ENCODE results near the gene FOXP1. TPM values are rescaled to one million over a fixed set of nuclear protein-coding genes. Genes with fewer than 3 reads are reported as not detected.

FOXP1 gene
- total RNA-seq, 4 donors from 2014 or later: 49.8 to 157 (median 71.9) TPM

- Histone ChIP-seq H3K36me3 (no peaks in the 10 kb centered on the region), H3K27me3 (no peaks in the 10 kb centered on the region), H3K4me3 (no peak overlapping the region), H3K9me3 (no peaks in the 10 kb centered on the region), H3K27ac (no peak overlapping the region), H3K4me1 (no peaks in the 10 kb centered on the region)
- no peak for TF ChIP-seq POLR2AphosphoS5 (IDR thresholded peaks at IDR 0.05)
- TF ChIP-seq EP300 (IDR thresholded peaks at IDR 0.05): no peak
- TF ChIP-seq CTCF (IDR thresholded peaks at IDR 0.05): no peak
- DNase-seq (ENCODE audit: low spot score in 2 of 2): no peak
- WGBS: 95% methylated on average over 5 of the region's 5 CpGs
Observed at GRCh38 chr3:71138410-71138809, 445.1 kb downstream of the FOXP1 start.

DNA sequence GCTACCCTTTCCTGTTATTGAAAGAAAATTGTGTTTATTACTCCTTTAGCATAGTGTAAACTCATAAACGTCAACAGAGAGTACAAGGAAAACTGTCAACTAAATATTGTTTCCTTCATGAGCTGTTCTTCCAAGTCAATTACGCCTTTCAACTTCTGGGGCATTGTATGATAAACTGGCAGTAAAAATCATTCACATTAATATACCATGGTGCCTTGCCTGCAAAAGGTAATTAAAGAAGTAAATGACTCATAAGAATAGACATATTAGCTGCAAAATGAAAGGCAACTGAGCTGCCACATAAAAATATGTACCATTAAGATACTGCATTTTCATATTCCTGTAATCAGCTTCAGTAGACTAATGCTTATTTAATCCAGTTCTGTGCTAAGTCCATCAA, 447.3 kb downstream of the FOXP1 start:
- H3K36me3 ChIP-seq: no peaks in the 10 kb centered on the region
- no peak overlapping the region for H3K27ac ChIP-seq
- TF ChIP-seq POLR2AphosphoS5 (IDR thresholded peaks at IDR 0.05): no peak
- TF ChIP-seq EP300 (IDR thresholded peaks at IDR 0.05): no peak
- no peak for TF ChIP-seq CTCF (IDR thresholded peaks at IDR 0.05)
- no peak for TF ChIP-seq POLR2A (IDR thresholded peaks at IDR 0.05)
- H3K27me3 ChIP-seq: no peaks in the 10 kb centered on the region
- peaks cover 9% of the 10 kb centered on the region for H3K4me1 ChIP-seq
- no peaks in the 10 kb centered on the region for H3K9me3 ChIP-seq
- H3K4me3 ChIP-seq: no peak overlapping the region
- no peak for DNase-seq (ENCODE audit: low spot score in 2 of 2)
- 89% methylated on average over 2 of the region's 2 CpGs for WGBS

DNA sequence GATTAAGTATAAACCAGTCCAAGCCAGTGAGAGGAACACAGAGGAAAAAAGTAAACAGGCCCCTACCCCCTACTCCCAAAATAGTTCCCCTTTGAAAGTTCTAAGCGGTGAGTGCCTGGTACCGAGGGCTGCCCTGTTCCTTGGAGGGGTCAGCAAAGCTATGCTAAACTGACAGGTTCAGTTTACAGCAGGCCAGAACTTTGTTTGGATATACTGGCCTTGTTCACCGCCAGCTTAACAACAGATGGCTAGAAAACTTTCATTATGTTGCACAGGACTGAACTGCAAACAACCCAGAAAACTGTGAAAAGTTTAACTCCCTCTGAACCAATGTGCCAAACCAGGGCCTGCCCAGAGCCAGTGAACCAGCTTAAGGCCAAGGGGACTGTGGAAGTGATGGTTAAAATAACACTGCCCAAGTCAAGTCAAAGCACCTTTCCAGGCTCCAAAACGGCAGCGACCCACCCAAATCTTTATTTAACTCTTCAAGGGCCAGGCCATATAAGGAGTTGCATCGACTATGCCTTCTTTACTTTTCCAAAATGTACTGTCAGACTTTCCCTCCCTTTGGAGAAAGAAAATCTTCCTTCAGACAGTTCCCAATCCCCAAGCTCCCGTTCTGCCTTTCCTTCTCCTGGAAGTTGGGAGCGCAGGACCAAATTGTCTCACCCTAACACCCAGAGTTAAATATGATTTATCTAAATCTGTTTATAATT, 448.0 kb downstream of the FOXP1 start:
- WGBS: 82% methylated on average over 8 of the region's 8 CpGs
- no peak for DNase-seq (ENCODE audit: low spot score in 2 of 2)
- H3K4me3 ChIP-seq: no peak overlapping the region

DNA sequence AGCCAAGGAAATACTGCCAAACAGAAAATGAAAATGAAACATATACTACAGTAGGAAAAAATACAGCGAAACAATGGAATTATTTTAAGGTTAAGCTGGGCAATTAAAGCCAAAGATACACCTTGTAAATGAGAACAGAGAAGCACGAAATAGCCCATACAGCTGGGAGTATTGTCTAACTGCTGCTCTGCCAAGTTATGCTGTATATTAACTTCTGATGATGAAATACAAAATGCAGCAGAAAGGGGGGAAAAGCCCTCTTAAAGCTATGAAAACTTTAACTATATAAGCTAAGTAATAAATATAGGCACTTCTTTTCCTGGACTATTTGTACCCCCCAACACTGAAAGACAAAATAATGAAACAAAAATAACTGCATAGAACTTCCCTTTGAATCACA, 449.0 kb downstream of the FOXP1 start:
- H3K9me3 ChIP-seq: no peaks in the 10 kb centered on the region
- TF ChIP-seq EP300 (IDR thresholded peaks at IDR 0.05) (no peak), POLR2AphosphoS5 (IDR thresholded peaks at IDR 0.05) (no peak), CTCF (IDR thresholded peaks at IDR 0.05) (no peak), POLR2A (IDR thresholded peaks at IDR 0.05) (no peak)
- no peak overlapping the region for H3K27ac ChIP-seq
- no peaks in the 10 kb centered on the region for H3K36me3 ChIP-seq
- WGBS: 94% methylated on average over 2 of the region's 2 CpGs
- H3K4me3 ChIP-seq: no peak overlapping the region
- no peaks in the 10 kb centered on the region for H3K27me3 ChIP-seq
- peaks cover 17% of the 10 kb centered on the region for H3K4me1 ChIP-seq
- DNase-seq (ENCODE audit: low spot score in 2 of 2): no peak

More for the DNA sequence above, 448.0 kb downstream of the FOXP1 start:
- TF ChIP-seq EP300 (IDR thresholded peaks at IDR 0.05) (no peak), CTCF (IDR thresholded peaks at IDR 0.05) (no peak), POLR2AphosphoS5 (IDR thresholded peaks at IDR 0.05) (no peak), POLR2A (IDR thresholded peaks at IDR 0.05) (no peak)
- no peaks in the 10 kb centered on the region for H3K9me3 ChIP-seq
- no peaks in the 10 kb centered on the region for H3K36me3 ChIP-seq
- H3K27ac ChIP-seq: no peak overlapping the region
- H3K4me1 ChIP-seq: peaks cover 17% of the 10 kb centered on the region
- H3K27me3 ChIP-seq: no peaks in the 10 kb centered on the region

DNA sequence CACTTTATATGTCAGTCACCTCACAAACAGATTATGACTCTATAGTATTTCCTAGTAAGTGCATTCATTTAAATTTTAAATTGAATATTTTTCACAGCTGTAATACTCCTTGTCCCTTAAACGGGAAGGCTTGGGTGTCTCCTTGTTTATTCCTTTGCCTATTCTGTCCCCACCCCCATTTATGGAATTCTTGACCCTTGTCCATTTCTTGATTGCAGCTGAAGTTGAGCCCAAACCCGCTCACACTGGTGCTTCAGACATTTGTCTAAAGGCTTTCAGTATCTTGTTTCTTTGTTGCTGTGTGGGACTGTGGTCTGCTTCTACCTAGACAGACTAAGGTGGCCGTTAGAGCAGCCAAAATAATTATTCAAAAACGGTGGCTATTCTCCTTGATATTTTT, 449.7 kb downstream of the FOXP1 start:
- TF ChIP-seq CTCF (IDR thresholded peaks at IDR 0.05): no peak
- TF ChIP-seq EP300 (IDR thresholded peaks at IDR 0.05): no peak
- TF ChIP-seq POLR2A (IDR thresholded peaks at IDR 0.05): no peak
- TF ChIP-seq POLR2AphosphoS5 (IDR thresholded peaks at IDR 0.05): no peak
- no peak for DNase-seq (ENCODE audit: low spot score in 2 of 2)
- no peak overlapping the region for H3K4me3 ChIP-seq
- H3K27me3 ChIP-seq: no peaks in the 10 kb centered on the region
- H3K36me3 ChIP-seq: no peaks in the 10 kb centered on the region
- H3K9me3 ChIP-seq: no peaks in the 10 kb centered on the region
- H3K27ac ChIP-seq: no peak overlapping the region
- 78% methylated on average over 4 of the region's 4 CpGs for WGBS
- peaks cover 20% of the 10 kb centered on the region for H3K4me1 ChIP-seq
